Measurements from ENCODE around the gene S100A3.
A peak's percentile ranks its signal among the peaks of the same experiment; 100 is the strongest.
"Not testable (repeated sequence)": the region's sequence is repeated elsewhere in the genome, so short reads cannot be mapped to it uniquely, and the experiment has no call there.

The S100A3 gene

DNA sequence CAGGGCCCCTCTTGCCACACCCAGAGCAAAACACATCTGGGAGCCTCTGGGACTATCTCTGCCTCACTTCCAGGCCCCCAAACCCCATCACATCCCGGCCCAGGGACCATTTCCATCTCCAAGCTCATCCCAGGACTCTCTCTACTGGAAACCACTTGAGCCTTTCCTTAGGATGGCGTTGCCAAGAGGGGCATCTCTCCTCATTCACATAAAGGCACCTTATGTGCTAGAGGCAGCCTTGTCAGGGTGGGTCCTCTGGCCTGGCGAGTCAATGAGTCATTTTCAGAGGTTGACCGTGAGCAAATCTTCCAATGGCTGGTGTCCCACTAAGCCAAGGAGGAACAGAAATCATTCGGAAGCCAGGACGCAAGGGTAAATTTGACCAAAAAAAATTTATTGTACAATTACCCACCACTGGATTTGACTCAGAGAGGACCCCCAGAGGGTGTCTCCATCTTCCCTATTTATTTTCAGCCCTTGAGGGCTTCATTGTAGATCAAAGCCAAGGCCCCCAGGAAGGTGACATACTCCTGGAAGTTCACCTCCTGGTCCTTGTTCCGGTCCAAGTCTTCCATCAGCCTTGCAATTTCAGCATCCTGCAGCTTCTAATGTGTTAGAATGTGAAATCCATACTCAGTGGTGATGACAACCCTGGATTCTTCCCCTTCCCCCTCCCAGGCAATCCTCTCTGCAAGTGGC is 14.7 kb downstream of the S100A3 start:
- Histone ChIP-seq H3K4me1 (ENCODE audit: control insufficient read depth, insufficient read depth, low read length, poor library complexity, severe bottlenecking) (peaks cover 18% of the 10 kb centered on the region), H3K27ac (ENCODE audit: low read depth, low read length, severe bottlenecking) (peak overlapping the region; percentile 57), H3K4me3 (ENCODE audit: extremely low read depth, insufficient read depth, low read length, poor library complexity, severe bottlenecking) (peak overlapping the region; percentile 30), H3K9me3 (ENCODE audit: control insufficient read depth, low read length) (no peaks in the 10 kb centered on the region), H3K36me3 (ENCODE audit: control insufficient read depth, insufficient read depth, low read length) (no peaks in the 10 kb centered on the region)
- 91 to 100% methylated on average over 3 to 5 of the region's 7 CpGs for WGBS, 2 experiments (ENCODE audit: insufficient coverage in 2 of 2)

DNA sequence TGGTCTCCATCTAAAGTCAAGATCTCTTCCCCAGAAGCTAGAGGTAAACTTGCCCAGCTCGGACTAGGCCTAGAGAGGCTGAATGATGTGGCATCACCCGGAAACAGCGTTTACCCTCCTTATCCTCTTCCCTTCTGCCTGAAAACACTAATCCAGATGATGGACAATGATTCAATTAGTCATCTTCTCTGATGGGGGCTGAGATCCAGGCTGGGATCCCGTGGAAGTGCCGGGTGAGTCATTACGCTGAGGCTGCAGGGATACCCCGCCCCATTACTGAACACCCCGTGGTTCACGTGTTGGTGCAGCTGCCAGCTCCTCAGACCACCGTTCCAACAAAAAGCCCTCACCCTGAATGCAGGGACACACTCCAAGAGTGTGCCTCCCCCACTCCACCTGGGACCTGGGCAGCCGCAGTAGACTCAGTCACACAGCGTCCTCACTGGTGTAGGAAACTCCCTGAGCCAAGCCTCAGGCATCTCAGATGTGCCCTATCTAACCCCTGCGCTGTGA is 15.3 kb downstream of the S100A3 start:
- peaks cover 18% of the 10 kb centered on the region for H3K4me1 ChIP-seq (ENCODE audit: control insufficient read depth, insufficient read depth, low read length, poor library complexity, severe bottlenecking)
- H3K9me3 ChIP-seq (ENCODE audit: control insufficient read depth, low read length): no peaks in the 10 kb centered on the region
- H3K4me3 ChIP-seq (ENCODE audit: extremely low read depth, insufficient read depth, low read length, poor library complexity, severe bottlenecking): no peak overlapping the region
- 81 to 90% methylated on average over 11 to 13 of the region's 13 CpGs for WGBS, 2 experiments (ENCODE audit: insufficient coverage in 2 of 2)
- no peaks in the 10 kb centered on the region for H3K36me3 ChIP-seq (ENCODE audit: control insufficient read depth, insufficient read depth, low read length)
- peak overlapping the region; percentile 70 for H3K27ac ChIP-seq (ENCODE audit: low read depth, low read length, severe bottlenecking)

DNA sequence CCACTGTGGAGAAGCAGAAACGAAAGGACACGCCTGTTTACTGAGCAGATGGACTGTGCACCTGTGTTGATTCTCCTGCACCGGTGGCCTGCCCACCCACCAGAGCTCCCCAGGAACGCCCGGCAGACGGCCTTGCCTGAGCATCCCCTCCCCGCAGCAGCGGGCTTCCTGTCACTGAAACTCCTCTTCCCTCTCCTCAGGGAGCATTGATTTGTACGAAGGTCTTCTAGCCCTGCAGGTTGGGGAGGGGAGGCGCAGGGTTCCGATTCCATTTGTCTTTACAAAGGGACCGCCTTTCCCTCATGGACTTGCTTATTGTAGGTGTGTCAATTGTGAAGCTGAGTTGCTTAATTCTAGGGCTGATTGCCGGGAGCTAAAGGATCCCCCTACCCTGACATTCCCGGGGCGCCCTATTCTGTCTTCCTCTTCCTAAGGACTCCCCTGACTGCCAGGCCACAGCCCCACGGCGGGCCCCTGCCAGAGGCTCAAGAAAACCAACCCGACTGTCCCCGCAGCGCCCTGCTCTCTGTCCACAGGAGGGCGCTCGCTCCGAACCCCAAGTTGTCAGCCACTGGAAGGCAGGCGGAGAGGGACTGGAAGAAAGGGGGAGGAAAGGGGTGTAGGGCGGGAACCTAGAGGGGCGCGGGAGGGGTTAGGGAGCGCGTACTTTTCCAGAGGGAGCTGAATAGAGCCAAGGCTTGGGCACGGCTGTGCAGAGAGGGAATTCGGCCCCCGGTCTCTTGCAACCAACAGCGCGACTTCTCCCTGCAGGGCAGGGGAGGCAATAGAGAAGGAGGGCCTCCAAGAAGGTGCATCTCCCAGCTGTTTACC is 16.1 kb downstream of the S100A3 start:
- Histone ChIP-seq H3K4me1 (ENCODE audit: control insufficient read depth, insufficient read depth, low read length, poor library complexity, severe bottlenecking) (peaks cover 15% of the 10 kb centered on the region), H3K27ac (ENCODE audit: low read depth, low read length, severe bottlenecking) (peak overlapping the region; percentile 70), H3K9me3 (ENCODE audit: control insufficient read depth, low read length) (no peaks in the 10 kb centered on the region), H3K4me3 (ENCODE audit: extremely low read depth, insufficient read depth, low read length, poor library complexity, severe bottlenecking) (no peak overlapping the region), H3K36me3 (ENCODE audit: control insufficient read depth, insufficient read depth, low read length) (no peaks in the 10 kb centered on the region)
- WGBS, 2 experiments (ENCODE audit: insufficient coverage in 2 of 2): 18 to 22% methylated on average over 23 to 29 of the region's 34 CpGs

DNA sequence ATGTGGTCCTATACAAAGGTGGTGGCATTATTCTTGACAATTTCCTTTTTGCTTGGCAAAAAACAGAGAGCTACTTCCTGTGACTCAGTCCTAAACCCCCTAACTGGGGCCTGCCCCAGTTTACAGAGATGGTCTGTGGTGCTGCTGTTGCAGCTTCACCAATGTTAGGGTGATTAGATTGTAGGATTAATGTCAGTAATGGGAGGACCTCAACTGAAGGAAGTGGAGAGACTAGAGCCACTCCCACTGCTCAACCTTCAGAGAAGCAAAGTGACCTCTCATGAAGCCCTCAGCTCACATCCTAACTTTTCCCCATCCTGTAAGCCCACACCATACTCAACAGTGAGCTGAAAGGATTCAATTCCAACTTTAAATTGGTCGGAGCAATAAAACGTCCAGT is 16.9 kb downstream of the S100A3 start:
- no peak overlapping the region for H3K27ac ChIP-seq (ENCODE audit: low read depth, low read length, severe bottlenecking)
- H3K4me3 ChIP-seq (ENCODE audit: extremely low read depth, insufficient read depth, low read length, poor library complexity, severe bottlenecking): no peak overlapping the region
- WGBS, 2 experiments (ENCODE audit: insufficient coverage in 2 of 2): 80 to 83% methylated on average over 2 of the region's 2 CpGs
- H3K36me3 ChIP-seq (ENCODE audit: control insufficient read depth, insufficient read depth, low read length): no peaks in the 10 kb centered on the region
- H3K4me1 ChIP-seq (ENCODE audit: control insufficient read depth, insufficient read depth, low read length, poor library complexity, severe bottlenecking): peaks cover 15% of the 10 kb centered on the region
- no peaks in the 10 kb centered on the region for H3K9me3 ChIP-seq (ENCODE audit: control insufficient read depth, low read length)

DNA sequence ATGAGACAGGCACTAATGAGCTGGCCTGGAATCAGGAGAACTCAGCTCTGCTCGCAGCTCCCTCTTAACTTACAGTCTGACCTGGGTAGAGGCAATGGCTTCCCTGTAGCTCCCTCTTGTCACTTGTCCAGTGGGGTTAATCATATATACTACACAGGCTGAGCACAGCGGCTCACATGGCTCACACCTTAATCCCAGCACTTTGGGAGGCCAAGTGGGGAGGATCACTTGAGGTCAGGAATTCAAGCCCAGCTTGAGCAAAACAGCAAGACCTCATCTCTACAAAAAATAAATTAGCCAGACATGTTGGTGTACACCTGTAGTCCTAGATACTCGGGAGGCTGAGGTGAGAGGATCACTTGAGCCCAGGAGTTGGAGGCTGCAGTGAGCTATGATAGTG is 17.4 kb downstream of the S100A3 start:
- 92 to 100% methylated on average over 1 to 2 of the region's 3 CpGs for WGBS, 2 experiments (ENCODE audit: insufficient coverage in 2 of 2)
- no peaks in the 10 kb centered on the region for H3K36me3 ChIP-seq (ENCODE audit: control insufficient read depth, insufficient read depth, low read length)
- no peak overlapping the region for H3K27ac ChIP-seq (ENCODE audit: low read depth, low read length, severe bottlenecking)
- H3K9me3 ChIP-seq (ENCODE audit: control insufficient read depth, low read length): no peaks in the 10 kb centered on the region
- peaks cover 15% of the 10 kb centered on the region for H3K4me1 ChIP-seq (ENCODE audit: control insufficient read depth, insufficient read depth, low read length, poor library complexity, severe bottlenecking)
- no peak overlapping the region for H3K4me3 ChIP-seq (ENCODE audit: extremely low read depth, insufficient read depth, low read length, poor library complexity, severe bottlenecking)

DNA sequence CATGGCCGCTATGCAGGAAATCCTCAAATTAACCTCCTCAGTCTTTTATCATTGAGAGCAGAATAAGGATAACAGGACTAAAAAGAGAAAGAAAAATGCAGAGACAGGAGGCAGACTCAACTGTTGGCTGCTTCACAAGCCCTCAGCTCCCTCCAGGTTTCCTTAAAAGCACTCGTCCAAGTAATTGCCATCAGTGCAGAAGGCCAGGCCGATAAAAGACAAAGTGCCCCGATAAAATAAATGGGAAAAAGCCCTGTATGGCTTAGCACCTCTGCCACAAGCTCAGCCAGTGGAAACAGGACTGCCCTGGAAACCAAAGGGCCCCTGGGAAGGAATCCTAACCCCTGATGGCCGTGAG is 21.4 kb downstream of the S100A3 start:
- Histone ChIP-seq H3K36me3 (ENCODE audit: control insufficient read depth, insufficient read depth, low read length) (no peaks in the 10 kb centered on the region), H3K27ac (ENCODE audit: low read depth, low read length, severe bottlenecking) (no peak overlapping the region), H3K9me3 (ENCODE audit: control insufficient read depth, low read length) (no peaks in the 10 kb centered on the region), H3K4me3 (ENCODE audit: extremely low read depth, insufficient read depth, low read length, poor library complexity, severe bottlenecking) (no peak overlapping the region), H3K4me1 (ENCODE audit: control insufficient read depth, insufficient read depth, low read length, poor library complexity, severe bottlenecking) (peaks cover 14% of the 10 kb centered on the region)
- WGBS, 2 experiments (ENCODE audit: insufficient coverage in 2 of 2): 66 to 92% methylated on average over 3 to 4 of the region's 5 CpGs

DNA sequence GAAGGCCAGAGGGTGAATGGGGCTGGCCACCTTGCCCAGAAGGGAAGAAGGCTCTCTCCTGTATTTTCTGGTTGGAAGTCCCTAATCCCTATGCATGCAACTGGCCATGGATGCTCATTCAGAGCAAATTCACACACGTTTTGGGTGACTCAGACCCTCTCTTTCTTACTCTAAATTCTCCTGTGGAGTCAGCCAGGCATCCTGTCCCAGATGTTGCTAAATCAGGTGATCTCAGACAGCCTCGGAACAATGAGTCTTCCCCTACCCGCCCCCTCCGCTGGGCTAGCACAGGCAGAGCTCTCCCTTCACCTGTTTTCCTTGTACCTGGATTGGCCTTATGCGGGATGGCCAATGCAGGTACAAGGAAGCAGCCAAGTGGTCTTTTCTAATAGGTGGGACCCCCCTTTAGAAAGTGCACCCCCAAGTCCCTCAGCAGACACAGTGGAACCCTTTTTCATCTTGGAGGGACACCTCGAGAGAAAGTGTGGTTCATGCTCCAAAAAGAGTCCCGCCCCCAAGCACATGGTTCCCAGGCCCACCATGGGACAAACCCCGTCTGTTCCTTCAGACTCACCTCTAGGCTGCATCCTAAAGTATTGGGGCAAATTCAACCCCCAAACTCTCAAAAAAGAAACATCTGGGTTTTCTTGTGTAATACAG is 21.9 kb downstream of the S100A3 start:
- 79 to 82% methylated on average over 8 of the region's 8 CpGs for WGBS, 2 experiments (ENCODE audit: insufficient coverage in 2 of 2)
- H3K27ac ChIP-seq (ENCODE audit: low read depth, low read length, severe bottlenecking): no peak overlapping the region
- peaks cover 9% of the 10 kb centered on the region for H3K4me1 ChIP-seq (ENCODE audit: control insufficient read depth, insufficient read depth, low read length, poor library complexity, severe bottlenecking)
- H3K4me3 ChIP-seq (ENCODE audit: extremely low read depth, insufficient read depth, low read length, poor library complexity, severe bottlenecking): no peak overlapping the region
- no peaks in the 10 kb centered on the region for H3K9me3 ChIP-seq (ENCODE audit: control insufficient read depth, low read length)
- no peaks in the 10 kb centered on the region for H3K36me3 ChIP-seq (ENCODE audit: control insufficient read depth, insufficient read depth, low read length)

DNA sequence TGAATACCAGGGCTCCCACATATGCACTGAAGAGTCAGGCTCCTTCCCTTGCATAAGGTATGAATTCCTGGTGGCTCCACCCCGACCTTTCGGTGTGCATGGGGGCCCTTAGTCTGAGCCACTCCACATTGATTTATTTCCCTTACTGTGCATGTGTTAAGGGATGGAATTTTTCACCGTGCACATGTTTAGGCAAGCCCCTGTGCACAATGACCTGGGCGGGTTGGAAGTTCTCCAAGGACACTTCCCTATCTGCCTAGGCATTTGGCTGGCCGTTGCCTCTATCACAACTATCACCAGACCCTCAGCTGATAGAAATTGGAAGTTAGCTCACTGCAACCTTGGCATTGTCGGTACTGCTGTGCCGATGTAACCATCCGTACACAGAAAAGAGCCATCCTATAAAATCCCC is 22.9 kb downstream of the S100A3 start:
- Histone ChIP-seq H3K36me3 (ENCODE audit: control insufficient read depth, insufficient read depth, low read length) (no peaks in the 10 kb centered on the region), H3K4me1 (ENCODE audit: control insufficient read depth, insufficient read depth, low read length, poor library complexity, severe bottlenecking) (peaks cover 6% of the 10 kb centered on the region), H3K27ac (ENCODE audit: low read depth, low read length, severe bottlenecking) (no peak overlapping the region), H3K9me3 (ENCODE audit: control insufficient read depth, low read length) (no peaks in the 10 kb centered on the region), H3K4me3 (ENCODE audit: extremely low read depth, insufficient read depth, low read length, poor library complexity, severe bottlenecking) (no peak overlapping the region)
- WGBS, 2 experiments (ENCODE audit: insufficient coverage in 2 of 2): 92 to 98% methylated on average over 4 to 5 of the region's 8 CpGs

DNA sequence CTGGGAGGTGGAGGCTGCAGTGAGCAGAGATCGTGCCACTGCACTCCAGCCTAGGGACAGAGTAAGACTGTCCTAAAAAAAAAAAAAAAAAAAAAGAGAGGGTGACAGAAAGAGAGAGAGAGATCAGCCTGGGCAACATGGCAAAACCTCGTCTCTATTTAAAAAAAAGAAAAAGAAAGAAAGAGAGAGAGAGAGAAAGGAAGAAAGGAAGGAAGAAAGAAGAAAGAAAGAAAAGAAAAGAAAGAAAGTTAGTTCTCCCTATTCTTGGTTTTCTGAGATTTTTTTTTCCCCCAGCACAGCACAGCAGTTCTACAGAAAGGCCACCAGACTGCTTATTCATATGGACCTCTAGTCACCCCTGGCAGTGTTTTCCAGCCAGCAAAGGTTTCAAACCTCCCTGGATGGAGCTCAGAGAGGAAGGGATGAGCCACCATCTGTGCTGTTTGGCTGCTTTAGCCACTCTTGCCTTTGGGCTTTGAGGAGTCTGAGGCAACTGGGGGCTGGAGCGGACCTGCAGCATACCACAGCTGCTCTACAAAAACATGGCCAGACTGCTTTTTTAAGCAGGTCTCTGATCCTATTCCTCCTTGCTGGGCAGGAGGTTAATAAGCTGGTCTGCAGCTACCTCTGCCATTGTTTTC is 23.9 kb downstream of the S100A3 start:
- Histone ChIP-seq H3K36me3 (ENCODE audit: control insufficient read depth, insufficient read depth, low read length) (no peaks in the 10 kb centered on the region), H3K4me1 (ENCODE audit: control insufficient read depth, insufficient read depth, low read length, poor library complexity, severe bottlenecking) (peaks cover 6% of the 10 kb centered on the region), H3K4me3 (ENCODE audit: extremely low read depth, insufficient read depth, low read length, poor library complexity, severe bottlenecking) (no peak overlapping the region), H3K9me3 (ENCODE audit: control insufficient read depth, low read length) (no peaks in the 10 kb centered on the region), H3K27ac (ENCODE audit: low read depth, low read length, severe bottlenecking) (no peak overlapping the region)
- WGBS, 2 experiments (ENCODE audit: insufficient coverage in 2 of 2): 50 to 67% methylated on average over 2 to 3 of the region's 3 CpGs

DNA sequence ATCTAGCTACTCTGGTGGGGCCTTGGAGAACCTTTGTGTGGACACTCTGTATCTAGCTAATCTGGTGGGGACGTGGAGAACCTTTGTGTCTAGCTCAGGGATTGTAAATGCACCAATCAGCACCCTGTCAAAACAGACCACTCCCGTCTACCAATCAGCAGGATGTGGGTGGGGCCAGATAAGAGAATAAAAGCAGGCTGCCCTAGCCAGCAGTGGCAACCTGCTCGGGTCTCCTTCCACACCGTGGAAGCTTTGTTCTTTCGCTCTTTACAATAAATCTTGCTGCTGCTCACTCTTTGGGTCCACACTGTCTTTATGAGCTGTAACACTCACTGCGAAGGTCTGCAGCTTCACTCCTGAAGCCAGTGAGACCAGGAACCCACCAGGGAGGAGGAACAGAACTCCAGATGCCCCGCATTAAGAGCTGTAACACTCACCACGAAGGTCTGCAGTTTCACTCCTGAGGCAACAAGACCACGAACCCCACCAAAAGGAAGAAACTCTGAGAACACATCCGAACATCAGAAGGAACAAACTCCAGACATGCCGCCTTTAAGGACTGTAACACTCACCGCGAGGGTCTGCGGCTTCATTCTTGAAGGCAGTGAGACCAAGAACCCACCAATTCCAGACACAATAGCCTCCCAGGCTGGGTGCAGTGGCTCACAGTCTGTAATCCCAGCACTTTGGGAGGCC is 26.6 kb downstream of the S100A3 start:
- H3K4me3 ChIP-seq (ENCODE audit: extremely low read depth, insufficient read depth, low read length, poor library complexity, severe bottlenecking); H3K36me3 ChIP-seq (ENCODE audit: control insufficient read depth, insufficient read depth, low read length); H3K9me3 ChIP-seq (ENCODE audit: control insufficient read depth, low read length); H3K4me1 ChIP-seq (ENCODE audit: control insufficient read depth, insufficient read depth, low read length, poor library complexity, severe bottlenecking); H3K27ac ChIP-seq (ENCODE audit: low read depth, low read length, severe bottlenecking): not testable (repeated sequence)
- 88 to 90% methylated on average over 12 of the region's 14 CpGs for WGBS, 2 experiments (ENCODE audit: insufficient coverage in 2 of 2)
